GM18867 (cell line): ENCODE data around the gene SNTG2.

Experiments used
- ATAC-seq: cut with Tn5 transposase; IDR thresholded peaks from one replicate; pipeline ENCODE4 v1.9.1; 2021; ENCODE audit warnings: mild to moderate bottlenecking, moderate library complexity; ENCODE audit not compliant: unreplicated experiment

SNTG2 gene

GRCh38 chr2:1259746-1260145, 309.1 kb downstream of the SNTG2 start:
- no peak for ATAC-seq

- no peak for ATAC-seq
These were observed 312.0 kb downstream of the SNTG2 start for GRCh38 chr2:1262609-1263008.

- ATAC-seq, result no peak
These were observed 314.8 kb downstream of the SNTG2 start for GRCh38 chr2:1265454-1265853.

- ATAC-seq, result no peak
These were observed 315.7 kb downstream of the SNTG2 start for GRCh38 chr2:1266351-1266750.

- no peak for ATAC-seq
These were observed 317.4 kb downstream of the SNTG2 start for GRCh38 chr2:1268034-1268433.

GRCh38 chr2:1269812-1270211, 319.2 kb downstream of the SNTG2 start:
- ATAC-seq, result no peak

- no peak for ATAC-seq
These were observed 322.2 kb downstream of the SNTG2 start for GRCh38 chr2:1272835-1273234.

GRCh38 chr2:1277634-1278033, 327.0 kb downstream of the SNTG2 start:
- no peak for ATAC-seq

- ATAC-seq, result no peak
These were observed 327.5 kb downstream of the SNTG2 start for GRCh38 chr2:1278125-1278524.

- ATAC-seq, result no peak
These were observed 328.2 kb downstream of the SNTG2 start for GRCh38 chr2:1278861-1279260.

- no peak for ATAC-seq
These were observed 331.9 kb downstream of the SNTG2 start for GRCh38 chr2:1282552-1282951.

- ATAC-seq, result no peak
These were observed 332.6 kb downstream of the SNTG2 start for GRCh38 chr2:1283020-1283801.

- ATAC-seq, result no peak
These were observed 333.2 kb downstream of the SNTG2 start for GRCh38 chr2:1283871-1284270.

GRCh38 chr2:1286929-1287328, 336.3 kb downstream of the SNTG2 start:
- no peak for ATAC-seq

- ATAC-seq, result no peak
These were observed 336.8 kb downstream of the SNTG2 start for GRCh38 chr2:1287427-1287826.

- no peak for ATAC-seq
These were observed 344.3 kb downstream of the SNTG2 start for GRCh38 chr2:1294900-1295299.

- no peak for ATAC-seq
These were observed 345.1 kb downstream of the SNTG2 start for GRCh38 chr2:1295740-1296139.

- ATAC-seq, result no peak
These were observed 346.9 kb downstream of the SNTG2 start for GRCh38 chr2:1297372-1298159.

- no peak for ATAC-seq
These were observed 348.4 kb downstream of the SNTG2 start for GRCh38 chr2:1299043-1299442.

- ATAC-seq, result no peak
These were observed 349.6 kb downstream of the SNTG2 start for GRCh38 chr2:1300284-1300683.

- no peak for ATAC-seq
These were observed 350.4 kb downstream of the SNTG2 start for GRCh38 chr2:1301056-1301455.

GRCh38 chr2:1305342-1306013, 354.8 kb downstream of the SNTG2 start:
- ATAC-seq, result no peak
